HG03139 (cell line): ENCODE results near the gene CDCA3.

ENCODE experiments used
- ATAC-seq: cut with Tn5 transposase; IDR thresholded peaks from one replicate; pipeline ENCODE4 v1.9.1; 2021; ENCODE audit not compliant: unreplicated experiment

CDCA3 gene

GRCh38 chr12:6821591-6822425, 29.3 kb downstream of the CDCA3 start, which contains the start of gene GPR162:
Gene GPR162 (plus strand): TSS chr12:6821821. CDS start chr12:6823899, 2,078 bp downstream.
- no peak for ATAC-seq

GRCh38 chr12:6820166-6820565, 30.9 kb downstream of the CDCA3 start:
- no peak for ATAC-seq

- ATAC-seq, result no peak
Measured at GRCh38 chr12:6819106-6820030, 31.7 kb downstream of the CDCA3 start.

GRCh38 chr12:6818645-6819044, 32.4 kb downstream of the CDCA3 start:
- no peak for ATAC-seq

GRCh38 chr12:6818222-6818621, 32.9 kb downstream of the CDCA3 start:
- ATAC-seq, result no peak

- no peak for ATAC-seq
Measured at GRCh38 chr12:6817662-6818157, 33.4 kb downstream of the CDCA3 start.

GRCh38 chr12:6817098-6817497, 34.0 kb downstream of the CDCA3 start:
- no peak for ATAC-seq

- no peak for ATAC-seq
Measured at GRCh38 chr12:6816598-6816997, 34.5 kb downstream of the CDCA3 start.

GRCh38 chr12:6813363-6813762, 37.7 kb downstream of the CDCA3 start:
- ATAC-seq, result no peak

- no peak for ATAC-seq
Measured at GRCh38 chr12:6810758-6811157, 40.3 kb downstream of the CDCA3 start.

- no peak for ATAC-seq
Measured at GRCh38 chr12:6809056-6809455, 42.0 kb downstream of the CDCA3 start.

GRCh38 chr12:6807170-6807569, 43.9 kb downstream of the CDCA3 start:
- ATAC-seq, result no peak

- ATAC-seq, result no peak
Measured at GRCh38 chr12:6799147-6799546, 51.9 kb downstream of the CDCA3 start.
